Trophoblast cell (in vitro differentiated cells and primary cell): ENCODE measurements around the gene EML4.

Experiments
- DNase-seq, 2 donors: peaks; one replicate each; pipeline ENCODE4 v3.0.0-alpha.2; 2016
- H2AFZ ChIP-seq: 2 replicates; pipeline ENCODE4 v1.6.1; 2013; ENCODE audit warnings: low read length, moderate library complexity, mild to moderate bottlenecking; ENCODE audit not compliant: insufficient read depth, poor library complexity
- H2AK5ac ChIP-seq: 2 replicates; pipeline ENCODE4 v1.6.1; 2013; ENCODE audit warnings: mild to moderate bottlenecking, low read length
- H2BK120ac ChIP-seq: 2 replicates; pipeline ENCODE4 v1.6.1; 2013; ENCODE audit warnings: low read length, mild to moderate bottlenecking, moderate library complexity; ENCODE audit not compliant: insufficient read depth, poor library complexity
- H2BK12ac ChIP-seq: 2 replicates; pipeline ENCODE4 v1.6.1; 2013; ENCODE audit warnings: mild to moderate bottlenecking, low read length, moderate library complexity
- H2BK5ac ChIP-seq: 2 replicates; pipeline ENCODE4 v1.6.1; 2013; ENCODE audit warnings: low read length, low read depth, moderate library complexity, mild to moderate bottlenecking; ENCODE audit not compliant: poor library complexity
- H3K14ac ChIP-seq: 2 replicates; pipeline ENCODE4 v1.6.1; 2013; ENCODE audit warnings: mild to moderate bottlenecking, low read length
- H3K18ac ChIP-seq: 2 replicates; pipeline ENCODE4 v1.6.1; 2013; ENCODE audit warnings: mild to moderate bottlenecking, low read length
- H3K23ac ChIP-seq: 2 replicates; pipeline ENCODE4 v1.6.1; 2013; ENCODE audit warnings: low read length
- H3K27ac ChIP-seq: 2 replicates; pipeline ENCODE4 v1.5.1; 2013; ENCODE audit warnings: low read depth, mild to moderate bottlenecking, inconsistent platforms, low read length, moderate library complexity
- H3K27me3 ChIP-seq: 2 replicates; pipeline ENCODE4 v1.6.1; 2013; ENCODE audit warnings: inconsistent platforms, mild to moderate bottlenecking, low read length, moderate library complexity; ENCODE audit not compliant: insufficient read depth
- H3K36me3 ChIP-seq, 2 experiments: 1 replicate in 1 of 2; 2 replicates in 1 of 2; pipeline ENCODE4 v1.6.1; 2013; ENCODE audit warnings: low read length in 2 of 2, mild to moderate bottlenecking in 2 of 2, moderate library complexity in 1 of 2; ENCODE audit not compliant: insufficient read depth in 2 of 2, control insufficient read depth in 1 of 2
- H3K4ac ChIP-seq: 2 replicates; pipeline ENCODE4 v1.6.1; 2013; ENCODE audit warnings: low read depth, mild to moderate bottlenecking, low read length, moderate library complexity
- H3K4me1 ChIP-seq, 2 experiments: 1 replicate in 1 of 2; 2 replicates in 1 of 2; pipeline ENCODE4 v1.6.1; 2013; ENCODE audit warnings: low read length in 2 of 2, mild to moderate bottlenecking in 2 of 2, moderate library complexity in 1 of 2; ENCODE audit not compliant: insufficient read depth in 2 of 2, control insufficient read depth in 1 of 2
- H3K4me2 ChIP-seq: 2 replicates; pipeline ENCODE4 v1.6.1; 2013; ENCODE audit warnings: inconsistent platforms, mild to moderate bottlenecking, low read length, moderate library complexity
- H3K4me3 ChIP-seq: 2 replicates; pipeline ENCODE4 v1.5.1; 2013; ENCODE audit warnings: mild to moderate bottlenecking, low read depth, low read length, inconsistent platforms
- H3K79me1 ChIP-seq: one replicate; pipeline ENCODE4 v1.6.1; 2013; ENCODE audit warnings: low read length
- H3K79me2 ChIP-seq: 2 replicates; pipeline ENCODE4 v1.6.1; 2013; ENCODE audit warnings: low read length, mild to moderate bottlenecking; ENCODE audit not compliant: control insufficient read depth, insufficient read depth, poor library complexity
- H3K9ac ChIP-seq: 2 replicates; pipeline ENCODE4 v1.6.1; 2013; ENCODE audit warnings: mild to moderate bottlenecking, low read length
- H3K9me3 ChIP-seq: 2 replicates; pipeline ENCODE4 v1.6.1; 2013; ENCODE audit warnings: low read depth, mild to moderate bottlenecking, control low read depth, inconsistent platforms, low read length; ENCODE audit not compliant: insufficient read depth
- H4K12ac ChIP-seq: 2 replicates; pipeline ENCODE4 v1.6.1; 2013; ENCODE audit warnings: low read depth, mild to moderate bottlenecking, low read length, moderate library complexity
- H4K8ac ChIP-seq: 2 replicates; pipeline ENCODE4 v1.6.1; 2013; ENCODE audit warnings: low read depth, mild to moderate bottlenecking, low read length, moderate library complexity
- H4K91ac ChIP-seq: one replicate; pipeline ENCODE4 v1.6.1; 2013; ENCODE audit warnings: low read depth, mild to moderate bottlenecking, low read length, moderate library complexity
- WGBS: extraction: QIAGEN DNeasy Blood & Tissue Kit; methylation state at CpG from one replicate; pipeline ENCODE4 v1.1.7; 2013; ENCODE audit warnings: missing lambda C conversion rate; ENCODE audit not compliant: insufficient read length, insufficient coverage; ENCODE audit errors: extremely low coverage; 5-methylcytosine and 5-hydroxymethylcytosine counted together

Gene EML4

GRCh38 chr2:42303252-42303651, 134.1 kb downstream of the EML4 start:
- no peak overlapping the region for H3K4me3 ChIP-seq
- no peak overlapping the region for H3K4me2 ChIP-seq
- no peaks in the 10 kb centered on the region for H3K79me2 ChIP-seq
- H4K91ac ChIP-seq, result no peak overlapping the region
- peaks cover 12 to 18% of the 10 kb centered on the region in 2 experiments for H3K36me3 ChIP-seq
- H3K4ac ChIP-seq, result no peak overlapping the region
- H3K4me1 ChIP-seq, result no peaks in the 10 kb centered on the region
- H4K8ac ChIP-seq, result no peak overlapping the region
- no peaks in the 10 kb centered on the region for H3K27me3 ChIP-seq
- no peak overlapping the region for H2BK120ac ChIP-seq
- no peaks in the 10 kb centered on the region for H3K9me3 ChIP-seq
- no peak for DNase-seq
- no peak overlapping the region for H2AK5ac ChIP-seq
- no peak overlapping the region for H2AFZ ChIP-seq
- no peak overlapping the region for H2BK5ac ChIP-seq
- no peak overlapping the region for H3K9ac ChIP-seq
- no peak overlapping the region for H3K23ac ChIP-seq
- H3K14ac ChIP-seq, result no peak overlapping the region
- no peak overlapping the region for H2BK12ac ChIP-seq
- WGBS, result 100% methylated on average over 2 of the region's 3 CpGs
- no peak overlapping the region for H3K27ac ChIP-seq
- H3K79me1 ChIP-seq, result no peaks in the 10 kb centered on the region
- no peak overlapping the region for H4K12ac ChIP-seq
- no peak overlapping the region for H3K18ac ChIP-seq

GRCh38 chr2:42304059-42304713, 135.0 kb downstream of the EML4 start:
- no peak overlapping the region for H4K12ac ChIP-seq
- DNase-seq, result no peak
- H3K14ac ChIP-seq, result no peak overlapping the region
- H3K79me2 ChIP-seq, result no peaks in the 10 kb centered on the region
- H3K4me3 ChIP-seq, result no peak overlapping the region
- H3K23ac ChIP-seq, result no peak overlapping the region
- H3K9ac ChIP-seq, result no peak overlapping the region
- no peak overlapping the region for H3K4me2 ChIP-seq
- no peaks in the 10 kb centered on the region for H3K27me3 ChIP-seq
- no peak overlapping the region for H2AK5ac ChIP-seq
- H3K4ac ChIP-seq, result no peak overlapping the region
- H2AFZ ChIP-seq, result no peak overlapping the region
- no peak overlapping the region for H2BK12ac ChIP-seq
- no peaks in the 10 kb centered on the region for H3K9me3 ChIP-seq
- no peaks in the 10 kb centered on the region for H3K4me1 ChIP-seq
- no peak overlapping the region for H2BK120ac ChIP-seq
- WGBS, result no CpG with 5 or more reads among the region's 2 CpGs
- H3K79me1 ChIP-seq, result no peaks in the 10 kb centered on the region
- no peak overlapping the region for H4K91ac ChIP-seq
- H4K8ac ChIP-seq, result no peak overlapping the region
- H3K18ac ChIP-seq, result no peak overlapping the region
- H3K27ac ChIP-seq, result no peak overlapping the region
- peaks cover 10 to 18% of the 10 kb centered on the region in 2 experiments for H3K36me3 ChIP-seq
- H2BK5ac ChIP-seq, result no peak overlapping the region

DNA sequence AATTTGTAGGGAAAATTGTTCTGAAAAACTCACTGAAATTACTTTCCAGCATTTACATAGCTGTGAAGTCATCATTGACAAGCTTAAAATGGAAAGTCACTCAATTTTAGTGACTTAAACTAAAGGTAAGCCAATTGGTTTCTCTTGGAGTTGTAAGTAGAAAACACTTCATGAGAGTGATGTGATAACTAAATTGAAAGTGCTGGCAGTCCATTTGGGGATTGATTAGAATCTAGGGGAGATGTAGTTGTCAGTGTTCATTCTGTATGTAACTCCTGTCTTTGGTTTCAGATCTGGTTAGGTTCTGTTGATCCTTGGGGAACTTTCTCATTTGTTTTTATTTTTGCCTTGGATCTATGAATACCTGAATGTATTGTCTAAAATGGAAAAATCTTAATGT, 138.0 kb downstream of the EML4 start:
- no peaks in the 10 kb centered on the region for H3K9me3 ChIP-seq
- no peak overlapping the region for H2BK120ac ChIP-seq
- H3K27ac ChIP-seq, result no peak overlapping the region
- H2BK5ac ChIP-seq, result no peak overlapping the region
- no peak overlapping the region for H3K4ac ChIP-seq
- no peak for DNase-seq
- no peak overlapping the region for H4K12ac ChIP-seq
- H2AK5ac ChIP-seq, result no peak overlapping the region
- no peaks in the 10 kb centered on the region for H3K79me1 ChIP-seq
- H3K27me3 ChIP-seq, result no peaks in the 10 kb centered on the region
- no peaks in the 10 kb centered on the region for H3K79me2 ChIP-seq
- no peak overlapping the region for H3K23ac ChIP-seq
- H3K9ac ChIP-seq, result no peak overlapping the region
- no peak overlapping the region for H4K91ac ChIP-seq
- no peak overlapping the region for H2BK12ac ChIP-seq
- H4K8ac ChIP-seq, result no peak overlapping the region
- peaks cover 0 to 1% of the 10 kb centered on the region in 2 experiments for H3K4me1 ChIP-seq
- no peak overlapping the region for H3K14ac ChIP-seq
- H2AFZ ChIP-seq, result no peak overlapping the region
- no peak overlapping the region for H3K4me3 ChIP-seq
- no peak overlapping the region for H3K4me2 ChIP-seq
- H3K36me3 ChIP-seq, result peaks cover 10 to 18% of the 10 kb centered on the region in 2 experiments
- H3K18ac ChIP-seq, result no peak overlapping the region

DNA sequence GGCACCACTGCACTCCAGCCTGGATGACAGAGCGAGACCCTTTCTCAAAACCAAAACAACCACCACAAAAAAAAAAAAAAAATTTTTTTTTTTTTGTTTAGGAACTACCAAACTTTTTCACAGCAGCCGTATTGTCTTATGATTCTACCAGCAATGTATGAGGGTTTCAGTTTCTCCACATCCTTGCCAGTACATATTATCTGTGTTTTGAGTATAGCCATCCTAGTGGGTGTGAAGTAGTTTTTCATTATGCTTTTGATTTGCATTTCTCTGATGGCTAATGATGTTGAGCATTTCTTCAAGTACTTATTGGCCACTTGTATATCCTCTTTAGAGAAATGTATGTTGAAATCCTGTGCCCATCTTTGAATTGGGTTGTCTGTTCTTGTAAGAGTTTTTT, 140.2 kb downstream of the EML4 start:
- Histone ChIP-seq H4K91ac (no peak overlapping the region), H3K18ac (no peak overlapping the region), H3K4me2 (no peak overlapping the region), H3K4me3 (no peak overlapping the region), H3K9me3 (no peaks in the 10 kb centered on the region), H2AFZ (no peak overlapping the region), H2BK120ac (no peak overlapping the region), H4K12ac (no peak overlapping the region), H3K9ac (no peak overlapping the region), H3K79me1 (no peaks in the 10 kb centered on the region), H2BK5ac (no peak overlapping the region), H4K8ac (no peak overlapping the region), H3K14ac (no peak overlapping the region), H3K4me1 (peaks cover 0 to 1% of the 10 kb centered on the region in 2 experiments), H2BK12ac (no peak overlapping the region), H3K23ac (no peak overlapping the region), H3K27ac (no peak overlapping the region), H3K27me3 (no peaks in the 10 kb centered on the region), H3K79me2 (no peaks in the 10 kb centered on the region), H3K4ac (no peak overlapping the region), H2AK5ac (no peak overlapping the region), H3K36me3 (peaks cover 6 to 12% of the 10 kb centered on the region in 2 experiments)
- no CpG with 5 or more reads among the region's 2 CpGs for WGBS
- DNase-seq, result no peak
